CD4-positive, alpha-beta T cell treated with Interferon gamma for 1 hour (primary cell): Measurements from ENCODE around the gene CAPN7.
"Not testable (repeated sequence)": the region's sequence is repeated elsewhere in the genome, so short reads cannot be mapped to it uniquely, and the experiment has no call there.

Experiments
- DNase-seq: peaks from one replicate; pipeline ENCODE4 v3.0.0-alpha.2; 2020

Gene CAPN7

DNA sequence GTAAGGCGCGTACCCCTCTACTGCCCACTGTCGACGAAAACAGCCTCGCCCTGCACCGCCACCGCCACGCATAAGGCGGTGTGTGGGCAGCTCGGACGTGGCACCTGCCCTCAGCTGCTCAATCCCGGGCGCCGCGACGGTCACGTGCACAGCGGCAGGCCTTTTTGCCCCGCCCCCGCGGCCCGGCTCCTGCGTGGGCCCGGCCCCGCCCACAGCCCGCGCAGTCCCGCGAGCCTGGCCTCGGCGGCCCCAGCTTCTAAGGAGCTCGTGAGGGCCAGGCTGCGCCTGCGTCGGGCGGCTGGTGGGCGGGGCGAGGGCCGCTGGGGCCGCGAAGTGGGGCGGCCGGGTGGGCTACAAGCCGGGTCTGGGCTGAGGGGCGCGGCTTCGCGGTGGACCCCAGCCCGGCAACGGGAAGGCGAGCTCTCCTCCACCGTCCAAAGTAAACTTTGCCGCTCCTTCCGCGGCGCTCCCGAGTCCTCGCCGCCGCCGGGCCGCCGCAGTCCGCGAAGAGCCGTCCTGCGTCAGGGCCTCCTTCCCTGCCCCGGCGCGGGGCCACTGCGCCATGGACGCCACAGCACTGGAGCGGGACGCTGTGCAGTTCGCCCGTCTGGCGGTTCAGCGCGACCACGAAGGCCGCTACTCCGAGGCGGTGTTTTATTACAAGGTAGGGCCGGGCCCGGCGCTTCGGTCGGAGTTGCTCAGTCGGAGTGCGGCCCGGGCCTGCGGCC, at the start of gene CAPN7:
TSS of gene CAPN7 (plus strand) at position 313 of the 728 bp plus-strand sequence. CDS start at position 563, 250 bp downstream.
- peak; percentile 96 for DNase-seq

GRCh38 chr3:15157441-15157840, 48.6 kb upstream of the CAPN7 start:
- DNase-seq, result no peak

- no peak for DNase-seq
These were observed 46.4 kb upstream of the CAPN7 start for GRCh38 chr3:15159501-15160136.

DNA sequence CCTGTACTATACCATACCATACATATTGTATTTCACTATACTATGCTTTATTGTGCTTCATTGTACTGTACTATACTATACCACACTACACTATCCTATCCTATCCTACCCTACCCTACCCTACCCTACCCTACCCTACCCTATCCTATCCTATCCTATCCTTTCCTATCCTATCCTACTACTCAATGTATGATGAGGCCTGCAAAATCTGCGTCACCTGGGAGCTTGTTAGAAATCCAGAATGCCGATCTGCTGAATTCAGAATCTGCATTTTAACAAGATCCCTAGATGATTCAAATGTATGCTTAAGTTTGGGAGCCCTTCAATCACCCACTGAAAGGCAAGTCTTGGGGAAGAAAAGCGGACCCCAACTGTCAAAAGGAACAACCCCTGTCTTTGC, 45.4 kb upstream of the CAPN7 start:
- no peak for DNase-seq

DNA sequence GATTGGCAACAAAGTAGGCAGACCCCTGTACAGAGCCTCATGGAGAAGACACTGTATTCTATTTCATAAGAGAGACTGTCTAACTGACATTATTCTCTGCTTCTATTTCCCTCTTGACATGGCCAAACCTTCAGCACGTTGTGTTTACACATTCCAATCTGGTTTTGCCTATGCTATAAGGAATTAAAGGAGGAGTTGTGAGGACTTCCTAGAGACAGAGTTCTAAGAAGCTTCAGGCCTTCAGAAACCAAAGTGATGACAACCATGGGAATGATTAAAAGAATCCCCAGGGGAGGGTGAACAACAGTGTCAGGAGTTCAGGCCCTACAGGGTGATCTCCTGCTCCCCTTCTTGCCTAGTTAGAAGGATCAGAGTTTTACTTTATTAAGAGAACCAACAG, 44.9 kb upstream of the CAPN7 start:
- no peak for DNase-seq

DNA sequence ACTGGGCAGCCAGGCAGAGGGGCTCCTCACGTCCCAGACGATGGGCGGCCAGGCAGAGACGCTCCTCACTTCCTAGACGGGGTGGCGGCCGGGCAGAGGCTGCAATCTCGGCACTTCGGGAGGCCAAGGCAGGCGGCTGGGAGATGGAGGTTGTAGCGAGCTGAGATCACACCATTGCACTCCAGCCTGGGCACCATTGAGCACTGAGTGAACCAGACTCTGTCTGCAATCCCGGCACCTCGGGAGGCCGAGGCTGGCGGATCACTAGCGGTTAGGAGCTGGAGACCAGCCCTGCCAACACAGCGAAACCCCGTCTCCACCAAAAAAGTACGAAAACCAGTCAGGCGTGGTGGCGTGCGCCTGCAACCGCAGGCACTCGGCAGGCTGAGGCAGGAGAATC, 42.4 kb upstream of the CAPN7 start:
- DNase-seq, result not testable (repeated sequence)

DNA sequence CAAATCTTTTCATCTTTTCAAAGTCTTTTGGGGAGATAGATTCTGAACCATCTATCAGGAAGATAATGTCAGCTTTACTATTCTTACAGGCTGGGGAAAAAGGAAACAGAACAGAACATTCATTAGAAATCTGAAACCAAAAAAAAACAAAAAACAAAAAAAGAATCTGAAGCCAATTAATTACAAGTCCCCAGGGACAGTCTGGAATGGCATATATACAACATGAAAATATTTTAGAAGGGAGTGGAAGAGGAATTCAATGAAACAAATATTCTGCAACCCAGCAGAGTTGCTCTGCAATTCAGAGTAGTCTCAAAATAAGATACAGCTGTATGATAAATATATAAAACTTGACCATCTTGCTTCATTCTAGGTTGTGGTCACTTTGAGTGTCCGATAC, 41.7 kb upstream of the CAPN7 start:
- no peak for DNase-seq

GRCh38 chr3:15165061-15165460, 41.0 kb upstream of the CAPN7 start:
- no peak for DNase-seq

- DNase-seq, result not testable (repeated sequence)
These were observed 39.7 kb upstream of the CAPN7 start for GRCh38 chr3:15166391-15166790.

DNA sequence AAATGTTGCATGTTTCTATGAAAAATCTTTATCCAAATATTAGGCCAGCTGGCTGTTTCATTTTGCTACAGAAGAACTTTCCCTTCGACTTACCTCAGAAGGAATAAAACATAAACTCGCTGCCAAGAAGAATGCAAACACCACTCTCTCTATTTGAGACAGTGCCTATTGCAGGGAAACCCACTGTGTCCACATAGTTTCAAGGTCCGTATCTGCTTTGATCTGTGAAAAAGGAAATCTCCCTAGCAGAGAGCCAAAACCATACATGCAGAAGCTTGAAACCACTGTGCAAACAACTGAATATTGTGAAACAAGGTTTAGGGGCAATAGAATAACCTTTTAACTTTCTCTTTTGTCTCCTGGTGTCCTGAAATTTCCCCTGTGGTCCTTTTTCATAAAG, 35.0 kb upstream of the CAPN7 start:
- DNase-seq, result no peak

- DNase-seq, result no peak
These were observed 33.2 kb upstream of the CAPN7 start for GRCh38 chr3:15172806-15173205.

DNA sequence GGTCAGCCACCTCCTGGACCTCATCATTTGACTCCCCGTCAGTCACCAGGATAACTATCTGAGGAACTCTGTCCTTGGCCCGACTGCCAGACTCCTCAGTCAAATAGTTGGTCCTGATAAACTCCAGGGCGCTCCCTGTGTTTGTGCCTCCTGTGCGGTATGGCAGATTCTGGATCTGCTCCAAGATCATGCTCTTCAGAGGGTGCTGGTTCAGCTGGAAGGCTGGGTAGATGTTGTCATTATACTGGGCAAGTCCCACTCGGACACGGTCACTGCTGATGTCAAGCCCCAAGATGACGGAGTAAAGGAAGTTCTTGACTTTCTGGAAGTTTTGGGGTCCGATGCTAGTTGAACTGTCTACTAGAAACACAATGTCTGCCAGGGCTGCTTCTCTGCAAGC, 31.1 kb upstream of the CAPN7 start:
- DNase-seq, result no peak

DNA sequence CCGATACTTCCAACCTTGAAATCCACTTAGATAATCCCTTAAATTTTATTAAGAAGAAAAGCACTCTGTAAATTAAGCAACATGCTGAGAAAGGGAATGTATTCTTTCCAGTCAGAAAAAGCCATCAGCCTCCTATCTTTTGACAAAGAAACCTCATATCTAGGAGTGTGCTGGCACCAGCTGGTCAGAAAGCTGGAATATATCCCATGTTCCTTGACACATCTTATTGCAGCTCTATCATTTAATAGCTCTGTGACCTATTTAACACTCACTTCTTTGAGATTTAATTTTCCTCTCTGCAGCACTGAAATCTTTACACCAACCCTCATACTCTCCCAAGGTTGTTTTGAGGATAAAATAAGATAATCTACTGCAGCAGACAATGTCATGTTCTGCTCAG, 30.4 kb upstream of the CAPN7 start:
- DNase-seq, result no peak

GRCh38 chr3:15180042-15180611, 25.9 kb upstream of the CAPN7 start:
- no peak for DNase-seq

DNA sequence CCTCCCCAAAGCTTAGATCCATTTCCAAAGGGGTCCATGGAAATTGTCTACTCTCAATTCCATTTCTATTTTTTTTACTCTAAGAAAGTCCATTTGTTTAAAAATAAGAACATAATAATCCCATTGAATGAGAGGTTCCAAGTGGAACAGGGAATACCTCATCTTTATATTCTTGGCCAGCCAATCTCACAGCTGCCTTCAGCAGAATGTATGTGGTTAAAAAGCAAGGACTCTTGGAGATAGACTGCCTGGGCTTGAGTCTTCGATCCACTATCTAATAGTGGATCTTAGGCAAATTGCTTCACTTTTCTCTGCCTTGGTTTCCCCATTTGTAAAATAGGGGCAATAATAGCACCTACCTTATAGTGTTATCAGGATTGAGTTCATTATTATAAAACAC, 24.5 kb upstream of the CAPN7 start:
- DNase-seq, result no peak

- no peak for DNase-seq
These were observed 24.1 kb upstream of the CAPN7 start for GRCh38 chr3:15181963-15182362.

- no peak for DNase-seq
These were observed 23.0 kb upstream of the CAPN7 start for GRCh38 chr3:15183011-15183410.

GRCh38 chr3:15185404-15185803, 20.6 kb upstream of the CAPN7 start:
- no peak for DNase-seq

DNA sequence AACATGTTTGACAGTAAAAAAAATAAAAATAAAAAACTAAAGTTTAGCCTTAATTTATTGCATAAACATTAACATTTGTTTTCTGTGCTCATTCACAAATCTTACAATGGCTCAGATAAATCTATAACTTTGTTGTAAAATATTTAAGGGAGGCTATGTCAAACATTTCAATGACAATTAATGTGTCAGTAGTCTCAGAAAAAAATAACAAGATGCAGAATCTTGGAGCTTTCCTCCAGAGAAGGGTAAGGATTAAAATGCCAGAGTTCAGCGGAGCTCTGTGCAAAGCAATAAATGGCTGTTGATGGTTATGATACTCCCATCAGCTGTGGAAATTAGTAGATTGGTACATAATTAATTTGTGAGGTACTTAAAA, 20.0 kb upstream of the CAPN7 start:
- no peak for DNase-seq

GRCh38 chr3:15186477-15187164, 19.4 kb upstream of the CAPN7 start:
- not testable (repeated sequence) for DNase-seq

- no peak for DNase-seq
These were observed 8.6 kb upstream of the CAPN7 start for GRCh38 chr3:15197340-15198029.

- no peak for DNase-seq
These were observed 7.4 kb upstream of the CAPN7 start for GRCh38 chr3:15198686-15199085.

GRCh38 chr3:15199493-15200105, 6.4 kb upstream of the CAPN7 start:
- no peak for DNase-seq
